Umbilical cord (tissue), 2 donors: ENCODE measurements around the gene OR10P1. TPM values are rescaled to one million over a fixed set of nuclear protein-coding genes. Genes with fewer than 3 reads are reported as not detected.
A peak's percentile ranks its signal among the peaks of the same experiment; 100 is the strongest.
"Not testable (repeated sequence)": the region's sequence is repeated elsewhere in the genome, so short reads cannot be mapped to it uniquely, and the experiment has no call there.

Source experiments
- DNase-seq: peaks from one replicate; pipeline ENCODE4 v3.0.0-alpha.2; 2015; ENCODE audit warnings: low spot score
- total RNA-seq: library from RNA; depleted of rRNA; stranded (reverse); fragments of >200 nt; gene quantifications from one replicate; pipeline ENCODE4 v1.2.3, GENCODE V29; 2014; ENCODE audit warnings: low replicate concordance; ENCODE audit not compliant: insufficient read depth

OR10P1 gene
- not detected for total RNA-seq

GRCh38 chr12:55636853-55637252, at the start of gene OR10P1:
TSS of gene OR10P1 (plus strand) at chr12:55636892. CDS start at chr12:55636892, 0 bp downstream.
- DNase-seq = no peak

- not testable (repeated sequence) for DNase-seq
Observed at GRCh38 chr12:55590152-55590551, 46.5 kb upstream of the OR10P1 start.

GRCh38 chr12:55607821-55608594, 28.7 kb upstream of the OR10P1 start:
- DNase-seq = no peak

GRCh38 chr12:55610598-55610997, 26.1 kb upstream of the OR10P1 start:
- no peak for DNase-seq

GRCh38 chr12:55612646-55613045, 24.0 kb upstream of the OR10P1 start:
- no peak for DNase-seq

GRCh38 chr12:55614764-55615163, 21.9 kb upstream of the OR10P1 start:
- no peak for DNase-seq

- DNase-seq = peak; percentile 96
Observed at GRCh38 chr12:55619354-55620138, 17.1 kb upstream of the OR10P1 start.

GRCh38 chr12:55624056-55624455, 12.6 kb upstream of the OR10P1 start:
- no peak for DNase-seq

- no peak for DNase-seq
Observed at GRCh38 chr12:55626154-55626553, 10.5 kb upstream of the OR10P1 start.

- DNase-seq = no peak
Observed at GRCh38 chr12:55629058-55629841, 7.4 kb upstream of the OR10P1 start.

- no peak for DNase-seq
Observed at GRCh38 chr12:55631056-55631455, 5.6 kb upstream of the OR10P1 start.

- DNase-seq = no peak
Observed at GRCh38 chr12:55631733-55632132, 5.0 kb upstream of the OR10P1 start.

GRCh38 chr12:55633151-55633550, 3.5 kb upstream of the OR10P1 start:
- DNase-seq = no peak

- no peak for DNase-seq
Observed at GRCh38 chr12:55636116-55636655, 506 bp upstream of the OR10P1 start.

GRCh38 chr12:55637467-55637866, 775 bp downstream of the OR10P1 start:
- no peak for DNase-seq

GRCh38 chr12:55641595-55641994, 4.9 kb downstream of the OR10P1 start:
- DNase-seq = no peak

- DNase-seq = peak; percentile 14
Observed at GRCh38 chr12:55642267-55642666, 5.6 kb downstream of the OR10P1 start.

GRCh38 chr12:55642669-55643068, 6.0 kb downstream of the OR10P1 start:
- no peak for DNase-seq

- DNase-seq = no peak
Observed at GRCh38 chr12:55644591-55644990, 7.9 kb downstream of the OR10P1 start.

GRCh38 chr12:55647027-55647426, 10.3 kb downstream of the OR10P1 start:
- DNase-seq = no peak

GRCh38 chr12:55650620-55651298, 14.1 kb downstream of the OR10P1 start:
- DNase-seq = not testable (repeated sequence)
